Keratinocyte (primary cell): Measurements from ENCODE around the gene RABL6. TPM values are rescaled to one million over a fixed set of nuclear protein-coding genes. Genes with fewer than 3 reads are reported as not detected.
A peak's percentile ranks its signal among the peaks of the same experiment; 100 is the strongest.
"Not testable (repeated sequence)": the region's sequence is repeated elsewhere in the genome, so short reads cannot be mapped to it uniquely, and the experiment has no call there.

Experiments
- DNase-seq: peaks from one replicate; pipeline ENCODE4 v3.0.0-alpha.2; 2011; ENCODE audit warnings: low read depth, missing footprints, low spot score
- FAIRE-seq: peaks from 2 replicates; lab custom pipeline; 2011; peaks lifted over from hg19 to GRCh38; lab: Jason Lieb, UNC
- H2AFZ ChIP-seq: 2 replicates; pipeline ENCODE4 v1.6.0; 2012; ENCODE audit warnings: low read length, control low read depth, inconsistent platforms; ENCODE audit not compliant: control insufficient read depth
- H3K27ac ChIP-seq: 2 replicates; pipeline ENCODE4 v1.5.1; 2011; ENCODE audit warnings: low read length; ENCODE audit not compliant: control insufficient read depth, insufficient read depth
- H3K27me3 ChIP-seq: 3 replicates; pipeline ENCODE4 v1.6.0; 2011; ENCODE audit warnings: low read length; ENCODE audit not compliant: control insufficient read depth, insufficient read depth; ENCODE audit errors: extremely low read depth
- H3K36me3 ChIP-seq, 2 experiments: 2 replicates in 1 of 2; 3 replicates in 1 of 2; pipeline ENCODE4 v1.5.1; 2011; ENCODE audit warnings: low read length in 2 of 2, mild to moderate bottlenecking in 1 of 2; ENCODE audit not compliant: control insufficient read depth in 2 of 2, insufficient read depth in 2 of 2; ENCODE audit errors: extremely low read depth in 1 of 2
- H3K4me1 ChIP-seq: 3 replicates; pipeline ENCODE4 v1.5.1; 2011; ENCODE audit warnings: low read length; ENCODE audit not compliant: control insufficient read depth, insufficient read depth; ENCODE audit errors: extremely low read depth
- H3K4me2 ChIP-seq: 3 replicates; pipeline ENCODE4 v1.6.0; 2011; ENCODE audit warnings: low read depth, low read length; ENCODE audit not compliant: control insufficient read depth, insufficient read depth; ENCODE audit errors: extremely low read depth
- H3K4me3 ChIP-seq, 3 experiments: fragments of 200-600 bp in 1 of 3; sonication (generic) in 1 of 3; 2 replicates in 2 of 3; 3 replicates in 1 of 3; pipeline ENCODE4 v1.5.1; 2011 to 2016; ENCODE audit warnings: low read length in 3 of 3, mild to moderate bottlenecking in 3 of 3, control low read depth in 2 of 3, inconsistent platforms in 1 of 3, low read depth in 1 of 3, mixed read lengths in 1 of 3, mixed run types in 1 of 3, moderate library complexity in 1 of 3; ENCODE audit not compliant: control insufficient read depth in 2 of 3, insufficient read depth in 2 of 3; ENCODE audit errors: extremely low read depth in 1 of 3
- H3K79me2 ChIP-seq: 2 replicates; pipeline ENCODE4 v1.6.0; 2012; ENCODE audit warnings: low read length; ENCODE audit not compliant: control insufficient read depth, insufficient read depth
- H3K9ac ChIP-seq: 3 replicates; pipeline ENCODE4 v1.6.0; 2011; ENCODE audit warnings: low read length; ENCODE audit not compliant: control insufficient read depth, insufficient read depth; ENCODE audit errors: extremely low read depth
- H3K9me1 ChIP-seq: 3 replicates; pipeline ENCODE4 v1.6.0; 2011; ENCODE audit warnings: low read length; ENCODE audit not compliant: control insufficient read depth, insufficient read depth; ENCODE audit errors: extremely low read depth
- H3K9me3 ChIP-seq: 2 replicates; pipeline ENCODE4 v1.5.1; 2012; ENCODE audit warnings: low read depth, low read length; ENCODE audit not compliant: control insufficient read depth
- H4K20me1 ChIP-seq: 3 replicates; pipeline ENCODE4 v1.6.0; 2011; ENCODE audit warnings: low read length; ENCODE audit not compliant: control insufficient read depth, insufficient read depth; ENCODE audit errors: extremely low read depth
- EZH2 ChIP-seq: IDR thresholded peaks from one replicate; pipeline ENCODE4 v1.6.1; 2012; ENCODE audit warnings: inconsistent platforms, mild to moderate bottlenecking, low read length, moderate library complexity
- dilution Hi-C: fragments of 300-500 bp; cut with MboI; formaldehyde crosslinking; loops from one replicate; pipeline ENCODE4 v1.7.0; 2020; ENCODE audit warnings: low sequenced_read_pairs; ENCODE audit not compliant: extremely low pct_ligation_motif_present
- polyA plus RNA-seq, 5 experiments: library from polyadenylated mRNA; depleted of rRNA in 3 of 5; stranded (reverse) in 3 of 5; stranded (forward) in 1 of 5; unstranded in 1 of 5; fragments of >200 nt; gene quantifications; 1 replicate in 1 of 5; 2 replicates in 3 of 5; 3 replicates in 1 of 5; pipeline versions ENCODE4 v1.2.1 to v1.2.3, GENCODE V29; 2011 to 2012; ENCODE audit warnings: missing spikeins in 2 of 5, low read depth in 1 of 5, low replicate concordance in 1 of 5
- TF ChIP-seq, protein P1 (sequence below), 3 experiments: IDR thresholded peaks in 1 of 3; conservative IDR thresholded peaks in 1 of 3; optimal IDR thresholded peaks in 1 of 3; 2 replicates in 2 of 3; 3 replicates in 1 of 3; pipeline versions ENCODE3 to v1.5.1; 2011; ENCODE audit warnings: low read length in 3 of 3, mild to moderate bottlenecking in 3 of 3, moderate library complexity in 2 of 3, control low read depth in 1 of 3, inconsistent platforms in 1 of 3; ENCODE audit not compliant: insufficient read depth in 2 of 3; ENCODE audit errors: extremely low read depth in 1 of 3

The RABL6 gene
- polyA plus RNA-seq, 1 donor (not counting 4 experiments of a cell fraction or from before 2014, with no cell fraction given): 46.3 TPM

DNA sequence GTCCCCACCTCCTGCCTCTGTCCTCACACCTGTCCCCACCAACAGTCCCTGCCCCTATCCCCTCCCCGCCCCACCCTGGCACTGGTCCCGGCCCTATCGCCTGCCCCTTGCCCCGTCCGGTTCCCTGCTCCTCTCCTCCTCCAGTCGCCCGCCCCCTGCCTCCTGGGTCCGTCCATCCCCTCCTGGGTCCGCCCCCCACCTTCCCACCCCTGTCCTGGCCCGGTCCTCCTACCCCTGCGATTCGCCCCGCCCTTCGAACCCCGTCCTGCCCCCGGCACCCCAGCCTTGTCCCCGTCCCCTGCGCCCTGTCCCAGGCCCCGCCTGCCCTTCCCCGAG, 58.0 kb downstream of the RABL6 start:
- Histone ChIP-seq H3K4me3 (peak overlapping the region; percentile 75 to 87 (median 79)), H3K9ac (peak overlapping the region; percentile 73), H3K27ac (peak overlapping the region; percentile 52), H2AFZ (no peak overlapping the region), H3K4me1 (peaks cover 2% of the 10 kb centered on the region), H3K27me3 (no peaks in the 10 kb centered on the region), H3K36me3 (peaks cover 22% of the 10 kb centered on the region in 2 experiments), H3K79me2 (peaks cover 21% of the 10 kb centered on the region), H3K9me3 (no peaks in the 10 kb centered on the region), H3K9me1 (no peaks in the 10 kb centered on the region), H4K20me1 (peaks cover 8% of the 10 kb centered on the region), H3K4me2 (peak overlapping the region; percentile 58)
- no peak for TF ChIP-seq EZH2
- TF ChIP-seq, protein P1, sequence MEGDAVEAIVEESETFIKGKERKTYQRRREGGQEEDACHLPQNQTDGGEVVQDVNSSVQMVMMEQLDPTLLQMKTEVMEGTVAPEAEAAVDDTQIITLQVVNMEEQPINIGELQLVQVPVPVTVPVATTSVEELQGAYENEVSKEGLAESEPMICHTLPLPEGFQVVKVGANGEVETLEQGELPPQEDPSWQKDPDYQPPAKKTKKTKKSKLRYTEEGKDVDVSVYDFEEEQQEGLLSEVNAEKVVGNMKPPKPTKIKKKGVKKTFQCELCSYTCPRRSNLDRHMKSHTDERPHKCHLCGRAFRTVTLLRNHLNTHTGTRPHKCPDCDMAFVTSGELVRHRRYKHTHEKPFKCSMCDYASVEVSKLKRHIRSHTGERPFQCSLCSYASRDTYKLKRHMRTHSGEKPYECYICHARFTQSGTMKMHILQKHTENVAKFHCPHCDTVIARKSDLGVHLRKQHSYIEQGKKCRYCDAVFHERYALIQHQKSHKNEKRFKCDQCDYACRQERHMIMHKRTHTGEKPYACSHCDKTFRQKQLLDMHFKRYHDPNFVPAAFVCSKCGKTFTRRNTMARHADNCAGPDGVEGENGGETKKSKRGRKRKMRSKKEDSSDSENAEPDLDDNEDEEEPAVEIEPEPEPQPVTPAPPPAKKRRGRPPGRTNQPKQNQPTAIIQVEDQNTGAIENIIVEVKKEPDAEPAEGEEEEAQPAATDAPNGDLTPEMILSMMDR (optimal IDR thresholded peaks at IDR 0.05 in 1 of 3, IDR thresholded peaks at IDR 0.05 in 1 of 3, conservative IDR thresholded peaks at IDR 0.05 in 1 of 3; ENCODE audit: extremely low read depth in 1 of 3, insufficient read depth in 2 of 3, low read length in 3 of 3): no peak
- dilution Hi-C loops: no loop called here
- FAIRE-seq (no peak), DNase-seq (no peak)

DNA sequence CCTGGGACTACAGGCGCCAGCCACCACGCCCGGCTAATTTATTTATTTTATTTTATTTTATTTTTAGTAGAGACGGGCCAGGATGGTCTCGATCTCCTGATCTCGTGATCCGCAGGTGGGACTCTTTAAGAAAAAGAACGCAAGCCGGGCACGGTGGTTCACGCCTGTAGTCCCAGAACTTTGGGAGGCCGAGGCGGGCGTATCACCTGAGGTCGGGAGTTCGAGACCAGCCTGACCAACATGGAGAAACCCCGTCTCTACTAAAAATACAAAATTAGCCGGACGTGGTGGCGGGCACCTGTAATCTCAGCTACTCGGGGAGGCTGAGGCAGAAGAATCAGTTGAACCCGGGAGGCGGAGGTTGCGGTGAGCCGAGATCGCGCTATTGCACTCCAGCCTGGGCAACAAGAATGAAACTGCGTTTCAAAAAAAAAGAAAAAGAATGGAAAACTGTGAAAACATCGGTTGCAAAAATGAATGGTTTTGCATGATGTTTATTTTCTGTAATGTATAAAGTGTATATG, 59.2 kb downstream of the RABL6 start:
- H4K20me1 ChIP-seq, H3K9me1 ChIP-seq, FAIRE-seq, dilution Hi-C loops, H3K9me3 ChIP-seq, H3K9ac ChIP-seq, H3K27me3 ChIP-seq, DNase-seq, H2AFZ ChIP-seq, H3K4me1 ChIP-seq: not testable (repeated sequence)
- peak overlapping the region; percentile 56 to 87 (median 64) for H3K4me3 ChIP-seq
- peak overlapping the region; percentile 31 for H3K27ac ChIP-seq
- peaks cover 18% of the 10 kb centered on the region in 2 experiments for H3K36me3 ChIP-seq
- peak overlapping the region; percentile 48 for H3K4me2 ChIP-seq
- peaks cover 21% of the 10 kb centered on the region for H3K79me2 ChIP-seq

DNA sequence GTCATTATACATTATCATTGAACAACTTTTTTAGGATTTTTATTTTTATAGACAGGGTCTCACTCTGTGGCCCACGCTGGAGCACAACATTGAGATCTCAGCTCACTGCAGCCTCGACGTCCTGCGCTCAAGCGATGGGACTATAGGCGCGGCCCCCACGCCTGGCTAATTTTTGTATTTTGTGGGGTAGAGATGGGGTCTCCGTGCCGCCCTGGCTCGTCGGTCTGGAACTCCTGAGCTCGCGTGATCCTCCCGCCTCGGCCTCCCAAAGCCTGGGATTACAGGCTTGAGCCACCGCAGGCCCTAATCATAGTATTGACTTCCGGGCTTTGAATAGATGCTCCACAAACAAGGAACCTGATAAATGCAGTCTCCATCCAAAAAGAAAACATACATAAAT, 59.7 kb downstream of the RABL6 start:
- DNase-seq (no peak), FAIRE-seq (no peak)
- no peak overlapping the region for H2AFZ ChIP-seq
- peaks cover 2% of the 10 kb centered on the region for H3K4me1 ChIP-seq
- dilution Hi-C loops: no loop called here
- H3K36me3 ChIP-seq: peaks cover 12% of the 10 kb centered on the region in 2 experiments
- no peak for TF ChIP-seq EZH2
- TF ChIP-seq, protein P1 (optimal IDR thresholded peaks at IDR 0.05 in 1 of 3, IDR thresholded peaks at IDR 0.05 in 1 of 3, conservative IDR thresholded peaks at IDR 0.05 in 1 of 3; ENCODE audit: extremely low read depth in 1 of 3, insufficient read depth in 2 of 3, low read length in 3 of 3): no peak
- H3K79me2 ChIP-seq: peaks cover 21% of the 10 kb centered on the region
- H3K9me3 ChIP-seq: no peaks in the 10 kb centered on the region
- H3K27ac ChIP-seq: no peak overlapping the region
- H3K9ac ChIP-seq: no peak overlapping the region
- no peak overlapping the region for H3K4me3 ChIP-seq
- H3K4me2 ChIP-seq: no peak overlapping the region
- no peaks in the 10 kb centered on the region for H3K27me3 ChIP-seq
- no peaks in the 10 kb centered on the region for H3K9me1 ChIP-seq
- peaks cover 3% of the 10 kb centered on the region for H4K20me1 ChIP-seq
